GM21515 (cell line): ENCODE results near the gene DIAPH1.
A peak's percentile ranks its signal among the peaks of the same experiment; 100 is the strongest.

Experiments
- ATAC-seq: cut with Tn5 transposase; IDR thresholded peaks from one replicate; pipeline ENCODE4 v1.9.1; 2021; ENCODE audit not compliant: unreplicated experiment

Gene DIAPH1

DNA sequence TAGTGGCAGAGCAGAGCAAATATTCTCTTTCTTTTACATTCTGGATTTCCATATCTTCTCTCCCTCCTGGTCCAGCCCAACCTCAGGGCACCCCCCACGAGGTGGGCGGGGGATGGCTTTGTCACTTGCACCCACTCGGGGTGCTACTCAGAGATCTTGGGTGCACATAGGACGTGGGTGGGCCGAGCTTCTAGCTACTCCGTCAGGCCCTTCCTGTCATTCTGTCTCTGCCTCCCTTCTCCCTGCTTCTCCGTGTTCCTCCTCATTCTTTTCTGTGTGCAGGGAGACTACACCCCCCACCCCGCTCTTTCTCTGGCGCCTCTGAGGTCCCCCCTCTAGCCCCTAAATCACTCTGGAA, 110.4 kb downstream of the DIAPH1 start:
- no peak for ATAC-seq

- peak; percentile 44 for ATAC-seq
These were observed 111.3 kb downstream of the DIAPH1 start for GRCh38 chr5:141507387-141508091.

GRCh38 chr5:141506381-141507155, 112.2 kb downstream of the DIAPH1 start:
- no peak for ATAC-seq

DNA sequence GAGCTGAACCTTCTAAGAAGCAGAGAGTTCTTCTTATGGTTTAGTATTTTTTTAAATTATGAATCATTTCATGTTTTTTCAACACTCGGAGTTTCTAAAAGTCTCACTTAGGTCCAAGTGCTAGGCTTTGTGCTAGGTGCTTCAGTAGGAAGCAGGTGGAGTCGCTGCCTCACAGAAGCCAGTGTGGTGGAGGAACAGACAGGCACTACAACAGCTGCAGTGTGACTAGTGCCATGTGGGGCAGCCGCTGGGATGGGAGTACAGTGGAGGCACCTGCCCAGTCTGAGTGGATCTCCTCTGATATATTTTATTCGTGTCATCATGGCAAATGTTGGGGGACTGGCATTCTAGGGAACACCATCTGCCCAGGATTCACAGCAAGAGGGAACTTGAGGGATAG, 114.6 kb downstream of the DIAPH1 start:
- ATAC-seq = no peak

DNA sequence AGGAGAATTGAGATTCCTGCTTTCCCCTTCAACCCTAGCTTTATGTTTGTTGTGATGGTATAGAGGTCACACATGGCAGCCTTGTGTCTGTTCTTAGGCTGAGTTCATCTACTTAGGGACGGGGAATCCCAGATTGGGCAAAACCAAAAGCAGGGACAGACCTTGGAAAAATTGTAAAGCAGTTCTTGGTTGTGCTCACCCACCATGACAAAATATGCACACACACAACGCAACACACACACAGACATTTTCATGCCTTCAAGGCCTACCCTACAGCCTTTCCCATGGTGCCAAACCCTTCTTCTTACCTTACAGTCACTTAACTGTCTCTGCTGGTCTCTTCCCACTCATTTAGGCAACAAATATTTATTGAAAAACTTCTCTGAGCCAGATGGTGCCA, 115.1 kb downstream of the DIAPH1 start:
- no peak for ATAC-seq

GRCh38 chr5:141501761-141502160, 117.0 kb downstream of the DIAPH1 start:
- ATAC-seq = no peak

DNA sequence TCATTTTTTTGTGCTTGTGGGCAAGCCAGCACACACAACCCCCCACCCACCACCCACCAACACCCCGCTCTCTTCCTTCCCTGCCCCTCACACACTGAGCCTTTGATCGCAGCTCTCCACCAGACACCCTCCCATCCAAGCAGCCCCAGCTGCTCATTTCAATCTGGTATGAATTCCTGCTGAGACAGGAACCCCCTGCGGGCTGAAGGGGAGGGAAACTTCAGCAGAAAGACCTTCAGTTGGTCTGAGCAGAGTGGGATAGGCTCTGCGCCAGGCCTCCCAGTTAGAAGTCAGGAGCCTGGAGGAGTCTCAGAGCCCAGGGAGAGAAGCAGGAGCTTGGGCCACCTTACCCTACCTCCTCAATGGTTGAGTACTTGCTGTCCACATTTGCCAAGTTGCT, 122.8 kb downstream of the DIAPH1 start:
- no peak for ATAC-seq

DNA sequence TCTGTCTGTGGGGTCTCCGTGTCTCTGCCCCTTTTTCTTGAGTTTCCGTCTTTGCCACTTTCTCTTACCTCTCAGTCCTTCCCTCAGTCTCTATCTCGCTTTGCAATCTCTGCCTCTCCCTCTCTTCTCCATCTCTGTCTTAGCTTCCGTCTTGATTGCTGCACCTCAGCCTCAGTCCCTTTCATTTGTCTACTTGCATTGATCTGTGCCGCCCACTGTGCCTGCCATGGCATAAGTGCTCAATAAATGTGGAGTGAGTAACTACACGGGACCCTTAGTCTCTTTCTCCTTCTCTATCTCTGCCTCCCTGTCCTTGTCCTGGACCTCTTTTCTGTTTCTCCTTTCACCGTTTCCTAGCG, 123.4 kb downstream of the DIAPH1 start:
- ATAC-seq = no peak

DNA sequence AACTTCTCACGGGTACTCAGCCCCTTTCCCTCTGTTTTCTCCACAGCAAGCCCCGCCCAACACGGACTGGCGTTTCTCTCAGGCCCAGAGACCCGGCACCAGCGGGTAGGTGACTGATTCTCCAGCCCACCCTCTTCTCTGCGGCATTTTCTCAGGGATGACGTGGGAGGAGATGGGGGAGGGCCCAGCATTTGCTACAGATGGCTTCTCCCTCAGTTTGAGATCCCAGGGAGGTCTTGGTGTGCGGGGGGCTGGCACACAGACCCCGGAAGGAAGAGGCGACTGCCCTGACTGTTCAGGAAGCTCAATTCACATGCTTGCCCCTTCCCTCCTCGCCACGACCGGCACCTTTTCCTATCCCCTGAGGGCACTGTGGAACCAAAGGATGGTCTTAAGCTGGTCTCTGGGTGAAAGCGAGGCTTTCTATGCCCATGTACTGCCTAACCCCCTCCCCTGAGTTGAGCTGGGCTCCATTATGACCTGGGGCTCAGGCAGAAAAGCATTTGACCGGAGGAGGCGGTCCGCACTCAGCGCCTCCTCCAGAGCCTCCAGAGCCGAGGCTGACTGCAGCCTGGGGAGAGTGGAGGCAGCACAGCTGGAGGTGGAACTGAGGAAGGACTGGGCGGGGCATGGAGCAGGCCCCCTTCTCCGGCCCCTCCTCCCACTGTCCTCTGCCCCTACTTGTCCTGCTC, 123.9 kb downstream of the DIAPH1 start:
- no peak for ATAC-seq

DNA sequence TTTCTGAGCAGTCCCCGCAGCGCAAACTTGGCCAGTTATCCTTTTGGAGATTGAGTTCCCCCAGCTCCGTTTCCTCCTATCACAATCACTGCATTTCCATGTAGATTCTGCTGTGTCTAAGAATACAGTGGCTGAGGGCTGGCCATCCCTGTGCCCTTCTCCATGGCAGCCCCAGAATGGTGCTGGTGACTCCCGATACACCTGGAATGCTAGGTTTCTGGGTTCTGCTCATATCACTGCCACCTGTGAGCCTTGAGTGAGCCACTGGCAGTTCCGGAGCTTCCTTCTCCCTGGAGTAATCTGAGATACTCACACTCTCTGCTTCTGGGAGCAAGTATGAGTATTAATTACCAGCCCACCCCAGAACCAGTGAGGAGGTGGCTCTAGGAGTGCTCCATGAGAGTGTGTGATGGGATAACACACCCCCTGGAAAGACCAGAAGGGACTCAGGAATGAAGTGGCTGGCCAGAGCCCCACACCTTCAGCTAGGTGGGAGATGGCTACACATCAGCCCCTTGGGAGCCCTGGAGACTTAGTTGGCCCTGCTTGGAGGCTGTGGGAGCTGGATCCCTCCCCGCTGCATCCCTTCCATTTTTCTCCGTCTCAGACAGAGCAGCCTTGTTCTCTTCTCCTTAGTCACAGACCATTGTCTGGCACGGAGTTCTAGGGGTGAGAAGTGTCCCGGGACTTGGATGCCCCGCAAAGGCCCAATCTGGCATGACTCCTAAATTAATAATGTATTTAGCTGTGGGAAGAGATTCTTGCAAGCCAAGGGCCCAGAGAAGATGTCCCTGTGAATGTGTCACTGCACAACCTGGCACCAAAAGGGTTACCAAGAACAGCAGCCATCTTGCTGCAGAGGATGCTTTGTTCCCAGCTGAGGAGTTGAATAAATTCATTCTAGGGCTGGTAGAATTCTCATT, 125.0 kb downstream of the DIAPH1 start:
- ATAC-seq = no peak

DNA sequence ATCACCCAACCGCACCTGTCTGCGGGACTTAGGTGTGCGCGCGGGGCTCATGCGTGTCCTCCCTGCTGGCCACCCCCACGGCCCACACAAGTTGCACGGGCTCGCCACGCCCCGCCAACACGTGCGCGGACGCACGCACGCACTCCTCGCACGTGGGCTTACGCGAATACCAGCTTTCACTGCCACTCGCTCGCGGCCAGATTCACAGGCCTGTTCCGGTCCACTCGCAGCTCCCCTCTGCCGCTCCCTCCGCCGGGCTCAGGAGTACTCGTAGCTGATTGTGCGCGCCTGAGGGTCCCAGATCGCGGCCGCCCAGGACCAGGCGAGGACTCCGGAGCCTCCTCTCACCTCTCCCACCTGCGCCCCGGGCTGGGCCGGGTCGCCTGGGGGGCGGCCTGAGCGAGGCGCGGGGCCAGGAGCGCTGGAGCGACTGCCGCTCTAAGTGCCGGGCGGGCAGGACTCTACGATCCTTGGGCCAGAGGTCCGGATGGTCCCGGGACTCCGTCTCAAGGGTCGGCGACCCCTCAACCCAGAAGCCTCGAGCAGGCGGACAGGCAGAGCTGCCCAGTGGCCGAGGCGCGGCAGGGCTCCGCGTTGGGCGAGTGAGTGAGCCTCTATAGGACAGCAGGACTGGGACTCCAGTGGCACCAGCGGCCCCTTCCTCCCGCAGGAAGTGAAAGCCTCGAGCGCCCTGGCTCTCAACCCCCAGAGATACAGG, 126.5 kb downstream of the DIAPH1 start:
- ATAC-seq = peak; percentile 52

- ATAC-seq = no peak
These were observed 127.3 kb downstream of the DIAPH1 start for GRCh38 chr5:141491323-141492167.

DNA sequence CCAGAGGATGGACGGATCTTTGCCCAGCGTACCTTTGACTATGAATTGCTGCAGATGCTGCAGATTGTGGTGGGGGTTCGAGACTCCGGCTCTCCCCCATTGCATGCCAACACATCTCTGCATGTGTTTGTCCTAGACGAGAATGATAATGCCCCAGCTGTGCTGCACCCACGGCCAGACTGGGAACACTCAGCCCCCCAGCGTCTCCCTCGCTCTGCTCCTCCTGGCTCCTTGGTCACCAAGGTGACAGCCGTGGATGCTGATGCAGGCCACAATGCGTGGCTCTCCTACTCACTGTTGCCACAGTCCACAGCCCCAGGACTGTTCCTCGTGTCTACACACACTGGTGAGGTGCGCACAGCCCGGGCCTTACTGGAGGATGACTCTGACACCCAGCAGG, 128.0 kb downstream of the DIAPH1 start:
- no peak for ATAC-seq

DNA sequence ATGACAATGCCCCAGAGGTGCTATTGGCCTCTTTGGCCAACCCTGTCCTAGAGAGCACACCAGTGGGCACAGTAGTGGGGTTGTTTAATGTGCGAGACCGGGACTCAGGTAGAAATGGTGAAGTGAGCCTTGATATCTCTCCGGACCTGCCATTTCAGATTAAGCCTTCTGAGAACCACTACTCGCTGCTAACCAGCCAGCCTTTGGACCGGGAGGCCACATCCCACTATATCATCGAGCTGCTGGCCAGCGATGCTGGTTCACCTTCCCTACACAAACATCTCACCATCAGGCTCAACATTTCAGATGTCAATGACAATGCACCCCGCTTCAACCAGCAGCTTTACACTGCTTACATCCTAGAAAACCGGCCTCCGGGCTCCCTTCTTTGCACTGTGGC, 128.5 kb downstream of the DIAPH1 start:
- no peak for ATAC-seq

DNA sequence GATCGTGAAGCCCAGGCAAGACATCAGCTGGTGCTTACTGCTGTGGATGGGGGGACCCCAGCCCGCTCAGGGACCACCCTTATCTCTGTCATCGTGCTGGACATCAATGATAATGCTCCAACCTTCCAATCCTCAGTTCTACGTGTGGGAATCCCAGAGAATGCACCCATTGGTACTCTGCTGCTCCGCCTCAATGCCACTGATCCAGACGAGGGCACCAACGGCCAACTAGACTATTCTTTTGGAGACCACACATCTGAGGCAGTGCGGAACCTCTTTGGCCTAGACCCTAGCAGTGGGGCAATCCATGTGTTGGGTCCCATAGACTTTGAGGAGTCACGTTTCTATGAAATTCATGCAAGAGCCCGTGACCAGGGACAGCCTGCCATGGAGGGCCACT, 129.0 kb downstream of the DIAPH1 start:
- ATAC-seq = no peak

DNA sequence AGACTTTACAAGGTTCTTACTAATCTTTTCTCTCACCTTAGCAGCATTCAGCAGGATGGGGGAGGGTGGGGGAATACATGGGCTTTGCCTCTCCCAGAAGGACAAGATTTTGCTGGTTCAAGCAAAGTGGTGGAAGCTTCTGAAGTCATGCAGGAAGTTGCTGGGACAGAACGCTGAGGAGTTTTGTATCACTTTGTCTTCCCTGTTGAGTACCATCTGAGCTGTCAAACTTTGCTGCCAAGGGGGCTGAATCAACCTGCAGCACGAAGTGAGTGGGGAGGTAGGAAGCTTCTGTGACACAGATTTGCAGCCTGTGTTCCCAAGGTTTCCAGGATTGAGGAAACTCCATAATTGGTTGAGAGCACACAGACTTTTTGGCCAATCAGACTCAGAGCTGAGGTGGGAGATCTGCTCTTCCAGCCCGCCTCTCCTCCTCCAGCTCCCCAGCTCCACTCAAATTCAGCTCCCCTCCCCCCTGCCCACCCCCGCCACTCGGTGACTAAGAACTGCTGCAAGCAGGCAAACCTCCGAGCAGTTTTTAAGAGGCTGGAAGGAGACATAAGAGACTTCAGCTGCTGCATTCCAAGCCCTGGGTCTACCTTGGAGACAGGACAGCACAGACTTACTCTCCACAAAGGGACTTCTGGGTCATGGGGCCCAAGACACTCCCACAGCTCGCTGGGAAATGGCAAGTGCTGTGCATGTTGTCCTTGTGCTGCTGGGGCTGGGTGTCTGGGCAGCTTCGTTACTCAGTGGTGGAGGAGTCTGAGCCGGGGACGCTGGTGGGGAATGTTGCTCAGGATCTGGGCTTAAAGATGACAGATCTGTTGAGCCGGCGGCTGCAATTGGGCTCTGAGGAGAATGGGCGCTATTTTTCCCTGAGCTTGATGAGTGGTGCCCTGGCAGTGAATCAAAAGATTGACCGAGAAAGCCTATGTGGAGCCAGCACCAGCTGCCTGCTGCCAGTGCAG, 129.9 kb downstream of the DIAPH1 start, which contains the start of gene PCDHGC5:
TSS of gene PCDHGC5 (plus strand) at position 491 of the 971 bp plus-strand sequence. CDS start at position 651, 160 bp downstream.
- ATAC-seq = no peak

DNA sequence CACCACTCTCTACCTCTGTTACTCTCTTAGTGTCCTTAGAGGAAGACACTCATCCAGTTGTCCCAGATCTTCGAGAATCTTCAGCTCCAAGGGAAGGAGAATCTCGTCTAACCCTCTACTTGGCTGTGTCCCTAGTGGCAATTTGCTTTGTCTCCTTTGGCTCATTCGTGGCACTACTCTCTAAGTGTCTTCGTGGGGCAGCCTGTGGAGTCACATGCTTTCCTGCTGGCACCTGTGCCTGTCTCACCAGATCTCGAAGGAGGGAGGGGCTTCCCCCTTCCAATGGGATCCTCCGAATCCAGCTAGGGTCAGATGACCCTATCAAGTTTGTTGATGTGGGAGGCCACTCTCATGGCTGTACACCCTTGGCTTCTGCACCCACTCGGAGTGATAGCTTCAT, 131.7 kb downstream of the DIAPH1 start:
- no peak for ATAC-seq

GRCh38 chr5:141486091-141486490, 132.7 kb downstream of the DIAPH1 start:
- no peak for ATAC-seq
